ENCODE measurements around the gene SH3TC1.

DNA sequence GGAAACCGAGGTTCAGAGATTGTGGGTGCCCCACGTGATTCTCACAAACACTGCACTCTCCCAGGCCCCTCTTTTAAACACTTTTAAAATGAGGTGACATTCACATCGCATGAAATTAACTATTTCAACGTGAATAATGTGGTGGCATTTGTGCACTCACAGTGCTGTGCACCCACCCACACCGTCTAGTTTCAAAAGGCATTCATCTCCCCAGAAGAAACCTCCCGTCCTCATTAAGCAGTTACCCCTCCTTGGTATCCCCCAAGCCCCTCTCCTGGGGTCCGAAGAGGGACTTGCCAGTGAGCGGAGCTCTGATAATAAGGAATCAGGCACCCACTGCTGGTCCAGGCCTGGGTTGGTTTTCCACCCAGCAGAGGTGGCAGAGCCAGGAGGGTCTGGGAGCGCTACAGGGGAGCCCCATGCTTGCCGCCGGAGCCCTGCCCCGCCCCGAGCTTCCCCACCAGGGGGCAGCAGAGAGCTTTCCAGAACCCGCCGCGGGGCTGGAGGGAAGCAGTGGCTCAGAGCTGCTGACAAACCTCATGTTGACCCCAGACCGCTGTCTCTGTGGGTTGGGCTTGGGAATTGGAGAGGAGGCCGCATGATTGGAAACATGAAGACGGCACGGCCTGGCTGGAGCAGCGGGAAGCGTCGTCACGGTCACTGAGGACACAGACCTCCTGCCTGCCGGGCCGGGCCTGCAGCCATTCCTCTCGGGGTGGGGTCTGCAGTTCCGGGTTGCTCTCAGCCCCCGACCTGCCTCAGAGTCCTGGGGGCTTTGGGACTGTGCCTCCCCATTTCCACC is 43.0 kb downstream of the SH3TC1 start:
- peak; percentile 83 for TF ChIP-seq CTCF (IDR thresholded peaks at IDR 0.05; ENCODE audit: insufficient read depth, low read depth, low read length)
- TF ChIP-seq EZH2 (IDR thresholded peaks at IDR 0.05; ENCODE audit: insufficient read depth, low read length) = no peak
